Endothelial cell of umbilical vein (primary cell): ENCODE measurements around the gene CCDC167. TPM values are rescaled to one million over a fixed set of nuclear protein-coding genes. Genes with fewer than 3 reads are reported as not detected.

Source experiments
- BruUV-seq: library from RNA; stranded (reverse); fragments of 400-500 nt; replicated peaks from 2 replicates; lab custom pipeline; 2021; lab: Mats Ljungman, UMichigan
- CTCF ChIA-PET: fragments of 300-600, 350-600 bp; sonication (Branson Sonifier 250); formaldehyde crosslinking; loops from one replicate; lab custom pipeline; 2021; ENCODE audit warnings: antibody characterized with exemption, inconsistent platforms; lab: Charles Lee
- POLR2A ChIA-PET: fragments of 300-600, 350-600 bp; sonication (Branson Sonifier 250); formaldehyde crosslinking; loops from one replicate; lab custom pipeline; 2021; ENCODE audit warnings: antibody characterized with exemption, inconsistent platforms; lab: Charles Lee
- DNase-seq: peaks from one replicate; pipeline ENCODE4 v3.0.0-alpha.2; 2011; ENCODE audit warnings: low read depth, low spot score
- FAIRE-seq: peaks from 2 replicates; lab custom pipeline; 2011; peaks lifted over from hg19 to GRCh38; lab: Jason Lieb, UNC
- H2AFZ ChIP-seq: 2 replicates; pipeline ENCODE4 v1.6.0; 2012; ENCODE audit warnings: low read depth, low read length, control low read depth, inconsistent platforms
- H3K27ac ChIP-seq: 2 replicates; pipeline ENCODE4 v1.5.1; 2011; ENCODE audit warnings: low read depth, mild to moderate bottlenecking, control low read depth, low read length, moderate library complexity; ENCODE audit not compliant: insufficient read depth
- H3K27me3 ChIP-seq, 2 experiments: 2 replicates each; pipeline versions ENCODE4 v1.6.0 to v1.6.1; 2011; ENCODE audit warnings: low read length in 2 of 2, mixed read lengths in 1 of 2; ENCODE audit not compliant: control insufficient read depth in 2 of 2, insufficient read depth in 2 of 2
- H3K36me3 ChIP-seq, 2 experiments: 2 replicates in 1 of 2; 3 replicates in 1 of 2; pipeline ENCODE4 v1.5.1; 2011; ENCODE audit warnings: low read length in 2 of 2, mild to moderate bottlenecking in 1 of 2, moderate library complexity in 1 of 2; ENCODE audit not compliant: control insufficient read depth in 2 of 2, insufficient read depth in 2 of 2; ENCODE audit errors: extremely low read depth in 1 of 2
- H3K4me1 ChIP-seq: 3 replicates; pipeline ENCODE4 v1.5.1; 2011; ENCODE audit warnings: mild to moderate bottlenecking, low read length; ENCODE audit not compliant: control insufficient read depth, insufficient read depth; ENCODE audit errors: extremely low read depth
- H3K4me2 ChIP-seq: 2 replicates; pipeline ENCODE4 v1.6.1; 2011; ENCODE audit warnings: low read length, control low read depth, mixed read lengths; ENCODE audit not compliant: insufficient read depth
- H3K4me3 ChIP-seq, 3 experiments: fragments of 200-600 bp in 1 of 3; sonication (generic), shearing (Covaris generic) in 1 of 3; replicated peaks in 1 of 3; 2 replicates each; pipeline ENCODE4 v1.5.1; 2011 to 2016; ENCODE audit warnings: control low read depth in 3 of 3, low read length in 3 of 3, mild to moderate bottlenecking in 2 of 3, inconsistent platforms in 1 of 3, low read depth in 1 of 3, moderate library complexity in 1 of 3; ENCODE audit not compliant: insufficient read depth in 1 of 3
- H3K79me2 ChIP-seq: 2 replicates; pipeline ENCODE4 v1.6.0; 2012; ENCODE audit warnings: low read length, inconsistent platforms; ENCODE audit not compliant: control insufficient read depth, insufficient read depth
- H3K9ac ChIP-seq: replicated peaks from 2 replicates; pipeline ENCODE3; 2011; ENCODE audit warnings: low read length, control low read depth; ENCODE audit not compliant: insufficient read depth; ENCODE audit errors: extremely low read depth
- H3K9me1 ChIP-seq: replicated peaks from 3 replicates; pipeline ENCODE4 v1.6.0; 2011; ENCODE audit warnings: mild to moderate bottlenecking, low read length; ENCODE audit not compliant: control insufficient read depth, insufficient read depth; ENCODE audit errors: extremely low read depth
- H3K9me3 ChIP-seq: replicated peaks from 2 replicates; pipeline ENCODE4 v1.5.1; 2012; ENCODE audit warnings: low read length, inconsistent platforms; ENCODE audit not compliant: control insufficient read depth, insufficient read depth
- H4K20me1 ChIP-seq: replicated peaks from 2 replicates; pipeline ENCODE3; 2011; ENCODE audit warnings: mild to moderate bottlenecking, low read length; ENCODE audit not compliant: control insufficient read depth, insufficient read depth; ENCODE audit errors: extremely low read depth
- EZH2 ChIP-seq: IDR thresholded peaks from 2 replicates; pipeline ENCODE4 v1.6.1; 2012; ENCODE audit warnings: borderline replicate concordance, low read depth, mild to moderate bottlenecking, moderate library complexity, low read length, inconsistent platforms; ENCODE audit not compliant: severe bottlenecking
- FOS ChIP-seq: IDR thresholded peaks from 2 replicates; pipeline ENCODE4 v1.6.1; 2011; ENCODE audit warnings: mild to moderate bottlenecking, low read length, moderate library complexity, borderline replicate concordance; ENCODE audit not compliant: insufficient read depth
- GATA2 ChIP-seq: IDR thresholded peaks from 2 replicates; pipeline ENCODE4 v1.7.0; 2011; ENCODE audit warnings: low read depth, mild to moderate bottlenecking, moderate library complexity, mixed read lengths, low read length; ENCODE audit not compliant: insufficient read length, insufficient read depth
- JUN ChIP-seq: IDR thresholded peaks from 2 replicates; pipeline ENCODE4 v1.6.1; 2011; ENCODE audit warnings: borderline replicate concordance, low read depth; ENCODE audit not compliant: insufficient read length, insufficient read depth
- MYC ChIP-seq: IDR thresholded peaks from one replicate; pipeline ENCODE4 v1.6.1; 2011; ENCODE audit warnings: mild to moderate bottlenecking, low read depth, low read length
- POLR2A ChIP-seq: IDR thresholded peaks from 2 replicates; pipeline ENCODE4 v1.6.1; 2012; ENCODE audit warnings: low read depth, mild to moderate bottlenecking, control low read depth, low read length
- POLR2AphosphoS5 ChIP-seq: IDR thresholded peaks from 2 replicates; pipeline ENCODE4 v1.6.1; 2012; ENCODE audit warnings: low read depth, mild to moderate bottlenecking, control low read depth, low read length, moderate library complexity; ENCODE audit not compliant: insufficient read depth
- dilution Hi-C: fragments of 300-500 bp; cut with MboI; formaldehyde crosslinking; loops from one replicate; pipeline ENCODE4 v1.15.0; 2019; ENCODE audit warnings: low sequenced_read_pairs; ENCODE audit not compliant: extremely low pct_ligation_motif_present
- intact Hi-C: fragments of 100-400 bp; cut with micrococcal nuclease; formaldehyde crosslinking; loops from one replicate; pipeline ENCODE4 v1.10.0; 2022
- polyA plus RNA-seq, 4 experiments: library from polyadenylated mRNA; depleted of rRNA in 3 of 4; stranded (reverse) in 3 of 4; unstranded in 1 of 4; fragments of >200 nt; gene quantifications; 2 replicates each; pipeline versions ENCODE4 v1.2.1 to v1.2.3, GENCODE V29; 2011 to 2012; ENCODE audit warnings: missing spikeins in 1 of 4
- total RNA-seq: library from RNA; stranded (reverse); gene quantifications from 2 replicates; pipeline ENCODE4 v1.2.3, GENCODE V29; 2021
- TF ChIP-seq, protein P1 (sequence below): IDR thresholded peaks from 2 replicates; pipeline ENCODE4 v1.6.1; 2011; ENCODE audit not compliant: insufficient read depth, insufficient read length
- TF ChIP-seq, protein P2 (sequence below), 2 donors: IDR thresholded peaks; 1 replicate in 1 of 2; 2 replicates in 1 of 2; pipeline ENCODE4 v1.5.1; 2011; ENCODE audit warnings: low read length in 2 of 2, mild to moderate bottlenecking in 2 of 2, moderate library complexity in 2 of 2, control low read depth in 1 of 2, inconsistent platforms in 1 of 2, low read depth in 1 of 2; ENCODE audit not compliant: insufficient read depth in 1 of 2; ENCODE audit errors: extremely low read depth in 1 of 2

The CCDC167 gene
- total and polyA plus RNA-seq, 2 donors (not counting 3 experiments of a cell fraction or from before 2014, with no cell fraction given), result 46.6 to 105 TPM

DNA sequence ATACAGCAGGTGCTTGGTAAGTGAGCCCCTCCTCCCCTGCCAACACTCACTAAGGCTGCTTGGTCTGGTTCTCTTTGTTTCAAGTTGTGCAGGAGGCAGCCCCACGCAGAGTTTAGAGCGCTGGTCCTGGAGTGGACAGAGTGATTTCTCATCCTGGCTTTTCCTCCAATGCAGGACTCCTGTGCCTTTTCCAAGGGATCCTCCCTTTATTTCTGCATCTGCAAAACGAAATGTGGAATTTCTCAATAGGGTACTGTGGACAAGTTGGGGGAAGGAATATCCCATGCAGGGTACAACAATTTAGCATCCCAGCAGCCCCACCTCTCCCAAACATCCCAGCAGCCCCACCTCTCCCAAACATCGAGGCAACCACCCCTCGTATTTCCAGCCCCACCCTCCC, 30.6 kb upstream of the CCDC167 start:
- H3K4me2 ChIP-seq, result no peak overlapping the region
- no peak overlapping the region for H3K9ac ChIP-seq
- POLR2A ChIA-PET, result no interaction called here
- intact Hi-C loops (no loop called here), dilution Hi-C loops (no loop called here)
- CTCF ChIA-PET, result interaction anchor here (1.1 to 1.5 kb wide), 2 partner anchors 8 to 13 kb away, joined by 3 to 4 read pairs; no protein-coding TSS in a partner anchor
- H4K20me1 ChIP-seq, result no peaks in the 10 kb centered on the region
- H3K4me1 ChIP-seq, result peaks cover 3% of the 10 kb centered on the region
- no peak for DNase-seq
- H3K27ac ChIP-seq, result no peak overlapping the region
- no TSS peak for BruUV-seq
- H3K79me2 ChIP-seq, result no peaks in the 10 kb centered on the region
- no peaks in the 10 kb centered on the region for H3K36me3 ChIP-seq
- H3K27me3 ChIP-seq, result peaks cover 43 to 58% of the 10 kb centered on the region in 2 experiments
- H2AFZ ChIP-seq, result no peak overlapping the region
- FAIRE-seq, result no peak
- H3K4me3 ChIP-seq, result no peak overlapping the region
- H3K9me1 ChIP-seq, result no peaks in the 10 kb centered on the region
- H3K9me3 ChIP-seq, result no peaks in the 10 kb centered on the region
- no peak for TF ChIP-seq POLR2AphosphoS5
- TF ChIP-seq MYC, result no peak
- no peak for TF ChIP-seq JUN
- no peak for TF ChIP-seq FOS
- TF ChIP-seq EZH2, result no peak
- TF ChIP-seq GATA2, result no peak
- TF ChIP-seq, protein P1, sequence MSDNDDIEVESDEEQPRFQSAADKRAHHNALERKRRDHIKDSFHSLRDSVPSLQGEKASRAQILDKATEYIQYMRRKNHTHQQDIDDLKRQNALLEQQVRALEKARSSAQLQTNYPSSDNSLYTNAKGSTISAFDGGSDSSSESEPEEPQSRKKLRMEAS, result no peak
- TF ChIP-seq, protein P2, sequence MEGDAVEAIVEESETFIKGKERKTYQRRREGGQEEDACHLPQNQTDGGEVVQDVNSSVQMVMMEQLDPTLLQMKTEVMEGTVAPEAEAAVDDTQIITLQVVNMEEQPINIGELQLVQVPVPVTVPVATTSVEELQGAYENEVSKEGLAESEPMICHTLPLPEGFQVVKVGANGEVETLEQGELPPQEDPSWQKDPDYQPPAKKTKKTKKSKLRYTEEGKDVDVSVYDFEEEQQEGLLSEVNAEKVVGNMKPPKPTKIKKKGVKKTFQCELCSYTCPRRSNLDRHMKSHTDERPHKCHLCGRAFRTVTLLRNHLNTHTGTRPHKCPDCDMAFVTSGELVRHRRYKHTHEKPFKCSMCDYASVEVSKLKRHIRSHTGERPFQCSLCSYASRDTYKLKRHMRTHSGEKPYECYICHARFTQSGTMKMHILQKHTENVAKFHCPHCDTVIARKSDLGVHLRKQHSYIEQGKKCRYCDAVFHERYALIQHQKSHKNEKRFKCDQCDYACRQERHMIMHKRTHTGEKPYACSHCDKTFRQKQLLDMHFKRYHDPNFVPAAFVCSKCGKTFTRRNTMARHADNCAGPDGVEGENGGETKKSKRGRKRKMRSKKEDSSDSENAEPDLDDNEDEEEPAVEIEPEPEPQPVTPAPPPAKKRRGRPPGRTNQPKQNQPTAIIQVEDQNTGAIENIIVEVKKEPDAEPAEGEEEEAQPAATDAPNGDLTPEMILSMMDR (IDR thresholded peaks at IDR 0.05; ENCODE audit: extremely low read depth in 1 of 2, insufficient read depth in 1 of 2, low read depth in 1 of 2, low read length in 2 of 2), result no peak
- TF ChIP-seq POLR2A, result no peak
